GM13977 (cell line): ENCODE results near the gene CRYBA2.

ENCODE experiments used
- DNase-seq: peaks from one replicate; pipeline ENCODE4 v3.0.0; 2012; ENCODE audit warnings: low spot score
- in situ Hi-C: fragments of 300-500 bp; cut with MboI; formaldehyde crosslinking; loops from one replicate; pipeline ENCODE4 v1.12.0; 2022; ENCODE audit warnings: low sequenced_read_pairs, low pct_unique_long_range_greater_than_20kb, mixed read lengths, inconsistent platforms; ENCODE audit not compliant: unreplicated experiment
- TF ChIP-seq, protein P1 (sequence below): IDR thresholded peaks from 2 replicates; pipeline ENCODE4 v1.5.1; 2012; ENCODE audit warnings: mild to moderate bottlenecking, control low read depth; ENCODE audit not compliant: insufficient read depth; ENCODE audit errors: extremely low read depth, missing control alignments

Gene CRYBA2, protein sequence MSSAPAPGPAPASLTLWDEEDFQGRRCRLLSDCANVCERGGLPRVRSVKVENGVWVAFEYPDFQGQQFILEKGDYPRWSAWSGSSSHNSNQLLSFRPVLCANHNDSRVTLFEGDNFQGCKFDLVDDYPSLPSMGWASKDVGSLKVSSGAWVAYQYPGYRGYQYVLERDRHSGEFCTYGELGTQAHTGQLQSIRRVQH

DNA sequence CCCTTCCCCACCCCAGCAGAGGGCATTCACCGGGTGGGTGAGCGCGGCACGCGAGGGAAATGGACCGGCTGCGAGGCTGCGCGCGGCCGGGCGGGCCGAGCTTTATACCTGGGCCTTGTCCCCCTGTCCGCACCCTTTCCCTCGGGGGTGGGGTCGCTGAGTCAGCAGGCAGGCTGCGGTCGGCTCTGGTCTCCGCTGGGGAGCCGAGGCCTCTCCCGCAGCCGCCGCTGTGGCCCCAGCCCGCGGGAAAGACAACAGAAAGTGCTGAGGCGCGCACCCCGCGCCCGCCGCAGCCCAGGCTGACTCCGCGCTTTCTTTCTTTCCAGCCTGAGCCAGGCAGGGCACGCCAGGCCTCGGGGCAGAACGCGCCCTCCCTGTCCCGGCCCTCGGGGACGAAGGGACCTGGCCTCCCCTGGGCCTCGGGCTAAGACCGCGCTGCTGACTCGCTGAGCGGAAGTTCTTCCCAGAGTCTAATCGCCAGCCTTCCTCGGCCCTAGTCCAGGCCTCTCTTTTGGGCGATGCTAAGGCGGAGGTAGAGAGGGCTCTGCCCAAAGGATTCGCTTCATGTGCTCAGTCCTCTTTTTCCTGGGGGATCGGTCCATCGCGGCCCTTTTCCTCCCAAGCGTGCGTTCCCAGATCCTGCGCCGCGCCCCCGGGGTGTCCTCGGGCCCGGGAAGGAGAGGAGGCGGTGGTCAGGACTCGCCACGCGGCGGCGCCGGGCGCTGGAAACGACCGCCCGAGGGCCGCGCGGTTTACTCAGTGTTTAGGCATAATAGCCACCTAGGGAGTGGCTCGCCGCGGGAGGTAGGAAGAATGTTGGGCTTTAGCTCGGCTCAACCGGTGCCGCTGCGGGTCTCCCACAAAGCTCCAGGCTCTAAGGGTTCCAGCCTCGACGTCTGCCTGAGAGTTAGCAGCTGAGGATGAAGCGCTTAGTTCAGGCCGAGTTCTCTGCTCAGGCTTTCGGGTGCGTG, at the start of gene CRYBA2:
Gene CRYBA2, minus strand, starts transcription at position 78 of the 971 bp plus-strand sequence. CDS start 246 bp downstream, outside the sequence.
- TF ChIP-seq, protein P1, sequence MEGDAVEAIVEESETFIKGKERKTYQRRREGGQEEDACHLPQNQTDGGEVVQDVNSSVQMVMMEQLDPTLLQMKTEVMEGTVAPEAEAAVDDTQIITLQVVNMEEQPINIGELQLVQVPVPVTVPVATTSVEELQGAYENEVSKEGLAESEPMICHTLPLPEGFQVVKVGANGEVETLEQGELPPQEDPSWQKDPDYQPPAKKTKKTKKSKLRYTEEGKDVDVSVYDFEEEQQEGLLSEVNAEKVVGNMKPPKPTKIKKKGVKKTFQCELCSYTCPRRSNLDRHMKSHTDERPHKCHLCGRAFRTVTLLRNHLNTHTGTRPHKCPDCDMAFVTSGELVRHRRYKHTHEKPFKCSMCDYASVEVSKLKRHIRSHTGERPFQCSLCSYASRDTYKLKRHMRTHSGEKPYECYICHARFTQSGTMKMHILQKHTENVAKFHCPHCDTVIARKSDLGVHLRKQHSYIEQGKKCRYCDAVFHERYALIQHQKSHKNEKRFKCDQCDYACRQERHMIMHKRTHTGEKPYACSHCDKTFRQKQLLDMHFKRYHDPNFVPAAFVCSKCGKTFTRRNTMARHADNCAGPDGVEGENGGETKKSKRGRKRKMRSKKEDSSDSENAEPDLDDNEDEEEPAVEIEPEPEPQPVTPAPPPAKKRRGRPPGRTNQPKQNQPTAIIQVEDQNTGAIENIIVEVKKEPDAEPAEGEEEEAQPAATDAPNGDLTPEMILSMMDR = no peak
- DNase-seq = peak; percentile 40
- in situ Hi-C loops = no loop called here

DNA sequence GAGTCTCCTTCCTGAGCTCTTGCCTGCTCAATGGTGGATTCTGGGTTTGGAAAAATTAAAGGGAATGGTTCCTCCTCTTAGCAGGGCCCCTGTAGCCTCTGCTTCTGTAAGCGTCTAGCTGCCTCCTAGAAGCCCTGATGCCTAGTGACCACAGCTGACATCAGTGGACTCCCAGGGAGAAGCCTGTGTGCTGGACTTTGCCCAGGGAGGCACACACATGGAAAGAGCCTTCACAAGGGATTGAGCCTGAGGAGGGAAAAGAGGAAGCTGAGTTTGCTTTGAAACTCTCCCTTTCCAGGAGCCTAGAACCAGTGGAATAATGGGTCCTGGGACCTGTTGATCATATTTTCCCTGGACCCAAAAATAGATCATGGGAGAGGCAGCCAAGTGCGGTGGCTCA, 49.5 kb upstream of the CRYBA2 start:
- no peak for DNase-seq
- TF ChIP-seq, protein P1 = no peak
- in situ Hi-C loops = loop anchor here (10.0 kb wide), 1 partner anchor 112 kb away; no protein-coding TSS in a partner anchor

DNA sequence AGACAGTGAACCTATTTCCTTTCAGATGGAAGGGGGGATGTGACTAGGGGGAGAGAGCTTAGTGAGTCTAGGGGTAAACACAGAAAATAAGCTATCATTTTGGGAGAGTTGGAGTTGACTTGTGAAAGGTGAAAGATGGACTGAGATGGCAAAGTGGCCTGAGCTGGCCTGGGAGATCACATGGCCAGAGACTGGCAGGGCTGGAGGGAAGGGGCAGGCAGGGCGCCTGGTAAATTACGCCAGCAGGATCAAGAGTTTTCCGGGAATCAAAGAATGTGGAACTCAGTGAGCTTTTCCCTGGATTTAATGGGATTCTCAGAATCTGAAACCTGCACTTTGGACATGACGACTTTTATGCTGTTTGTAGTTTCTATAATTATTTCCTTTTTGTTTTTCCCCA, 48.9 kb upstream of the CRYBA2 start:
- TF ChIP-seq, protein P1 = no peak
- in situ Hi-C loops = loop anchor here (10.0 kb wide), 1 partner anchor 113 kb away; no protein-coding TSS in a partner anchor
- DNase-seq = no peak

DNA sequence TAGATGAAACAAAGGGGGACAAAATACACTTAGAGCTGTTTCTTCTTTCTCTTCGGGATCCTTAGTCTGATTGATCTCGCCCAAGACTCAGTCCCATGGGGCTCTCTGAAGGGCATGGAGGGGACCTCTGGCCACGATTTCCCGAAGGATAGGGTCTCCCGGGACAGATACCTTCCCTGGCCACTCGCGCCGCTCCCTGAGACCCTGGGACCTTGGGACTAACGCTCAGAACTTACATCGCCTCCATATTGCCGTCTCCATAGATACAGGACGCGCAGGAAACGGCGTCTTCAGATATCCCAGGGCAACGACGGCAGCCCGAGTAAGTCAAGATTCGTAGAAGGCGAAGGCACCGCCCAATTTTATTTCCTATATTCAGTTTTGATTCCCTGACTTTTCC, 48.0 kb upstream of the CRYBA2 start, which contains the start of gene CFAP65:
Gene CFAP65, minus strand, starts transcription at position 265 of the 400 bp plus-strand sequence. CDS start 2,468 bp downstream, outside the sequence.
- DNase-seq = peak; percentile 55

DNA sequence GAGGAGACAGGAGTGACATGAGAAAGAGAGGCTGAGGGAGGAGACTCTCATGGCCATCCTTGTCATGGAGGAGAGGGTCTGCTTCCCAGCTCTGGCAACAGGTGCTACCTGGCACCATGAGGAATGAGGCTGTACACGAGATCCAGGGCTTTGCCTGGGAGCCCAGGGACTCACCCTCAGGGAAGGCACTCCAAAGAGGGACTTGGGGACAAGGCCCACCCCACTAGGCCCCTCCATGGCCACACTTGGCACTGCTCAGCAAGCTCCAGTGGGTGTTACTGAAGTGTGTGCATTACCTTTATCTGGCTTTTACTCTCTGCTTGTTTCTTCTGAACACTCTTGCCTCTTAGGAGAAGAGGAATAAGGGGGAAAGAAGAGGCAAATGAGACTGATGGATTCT, 45.4 kb upstream of the CRYBA2 start:
- DNase-seq = no peak
- TF ChIP-seq, protein P1 = no peak
- in situ Hi-C loops = no loop called here

More for the DNA sequence above, 48.0 kb upstream of the CRYBA2 start, which contains the start of gene CFAP65:
- TF ChIP-seq, protein P1 = no peak
- in situ Hi-C loops = loop anchor here (10.0 kb wide), 1 partner anchor 114 kb away; no protein-coding TSS in a partner anchor

DNA sequence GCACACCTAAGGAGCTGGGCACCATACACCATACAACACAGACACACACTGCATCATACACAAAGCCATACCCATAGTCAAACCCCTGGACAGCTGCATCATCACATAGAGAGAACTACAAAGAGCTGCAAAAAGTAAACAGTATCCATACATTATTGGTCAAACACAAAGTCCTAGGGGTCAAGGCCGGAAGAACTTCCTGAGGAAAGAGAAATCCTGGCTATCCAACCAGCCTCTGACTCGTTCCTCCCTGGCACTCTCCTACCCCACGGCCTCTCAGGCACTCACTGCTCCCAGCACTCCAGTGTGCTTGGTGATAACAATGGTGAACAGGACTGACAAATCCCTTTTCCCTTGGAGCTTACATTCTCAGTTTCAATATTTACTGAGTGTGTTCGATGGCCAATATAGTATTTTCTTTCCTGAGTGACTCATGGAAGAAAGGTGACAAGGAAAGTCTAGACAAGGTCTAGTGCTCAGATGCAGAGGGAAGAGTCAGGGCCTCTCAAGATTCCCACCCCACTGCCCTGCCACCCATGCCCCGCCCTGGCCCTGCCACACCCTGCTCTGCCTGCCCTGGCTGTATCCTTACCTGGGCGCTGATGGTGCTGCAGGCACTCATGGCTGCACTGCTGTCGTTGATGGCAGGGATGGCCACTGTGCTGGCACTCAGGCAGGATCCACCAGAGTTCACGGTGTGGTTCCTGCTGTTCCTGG, 44.7 kb upstream of the CRYBA2 start:
- TF ChIP-seq, protein P1 = no peak
- no peak for DNase-seq

More for the DNA sequence above, 44.7 kb upstream of the CRYBA2 start:
- in situ Hi-C loops = no loop called here
